ENCODE measurements around the gene CLEC16A. TPM values are rescaled to one million over a fixed set of nuclear protein-coding genes. Genes with fewer than 3 reads are reported as not detected.

Gene CLEC16A
- total and polyA plus RNA-seq, 5 donors from 2014 or later, result 11.8 to 38.9 (median 12.3) TPM

- no peaks in the 10 kb centered on the region for H3K9me3 ChIP-seq (ENCODE audit: control insufficient read depth in 2 of 2, low read length in 2 of 2)
- Mint-ChIP-seq H3K4me1 (peaks cover 0 to 44% (median 35%) of the 10 kb centered on the region in 4 donors), H3K27me3 (no peaks in the 10 kb centered on the region), H3K36me3 (peaks cover 34% of the 10 kb centered on the region), H3K4me3 (peak overlapping the region in 1 of 4 donors; percentile 60), H3K9me3 (no peaks in the 10 kb centered on the region), H3K27ac (peak overlapping the region in 2 of 3 donors; percentile 45 to 56)
- H3K27me3 ChIP-seq (ENCODE audit: control insufficient read depth, insufficient read depth, low read length), result no peaks in the 10 kb centered on the region
- ATAC-seq (ENCODE audit: low read depth in 2 of 2), result no peak
- peaks cover 24% of the 10 kb centered on the region for H3K36me3 ChIP-seq (ENCODE audit: control insufficient read depth, insufficient read depth, low read length)
- H3K4me1 ChIP-seq (ENCODE audit: control insufficient read depth, insufficient read depth, low read length, poor library complexity, severe bottlenecking), result peaks cover 23% of the 10 kb centered on the region
- no peak overlapping the region for H3K27ac ChIP-seq (ENCODE audit: insufficient read depth, low read length, poor library complexity, severe bottlenecking)
- H3K4me3 ChIP-seq (ENCODE audit: low read depth, low read length), result no peak overlapping the region
- DNase-seq, result no peak
Observed at GRCh38 chr16:11050944-11051343, 106.6 kb downstream of the CLEC16A start.

DNA sequence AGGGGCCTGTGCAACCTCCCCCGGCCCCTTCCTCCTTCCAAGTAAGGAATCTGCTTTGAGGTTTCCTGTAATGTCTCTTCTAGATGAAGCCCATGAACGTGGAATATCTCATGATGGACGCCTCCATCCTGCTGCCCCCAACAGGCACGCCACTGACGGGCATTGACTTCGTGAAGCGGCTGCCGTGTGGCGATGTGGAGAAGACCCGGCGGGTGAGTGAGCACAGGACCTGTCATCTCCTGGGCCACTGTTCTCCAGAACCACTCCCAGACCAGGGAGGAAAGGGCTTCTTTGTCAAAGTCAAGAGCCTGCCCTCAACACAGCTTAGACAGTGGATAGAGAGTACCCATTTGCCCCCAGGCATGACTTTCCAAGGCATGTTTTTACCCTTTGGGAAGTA lies 107.1 kb downstream of the CLEC16A start:
- H3K4me3 ChIP-seq (ENCODE audit: low read depth, low read length), result peak overlapping the region; percentile 72
- Mint-ChIP-seq H3K27me3 (no peaks in the 10 kb centered on the region), H3K9me3 (no peaks in the 10 kb centered on the region), H3K36me3 (peaks cover 35% of the 10 kb centered on the region), H3K4me1 (peaks cover 0 to 45% (median 35%) of the 10 kb centered on the region in 4 donors), H3K4me3 (no peak overlapping the region), H3K27ac (peak overlapping the region; percentile 45 to 94 (median 85))
- H3K4me1 ChIP-seq (ENCODE audit: control insufficient read depth, insufficient read depth, low read length, poor library complexity, severe bottlenecking), result peaks cover 23% of the 10 kb centered on the region
- DNase-seq (no peak), ATAC-seq (ENCODE audit: low read depth in 2 of 2) (no peak)
- H3K27me3 ChIP-seq (ENCODE audit: control insufficient read depth, insufficient read depth, low read length), result no peaks in the 10 kb centered on the region
- H3K36me3 ChIP-seq (ENCODE audit: control insufficient read depth, insufficient read depth, low read length), result peaks cover 23% of the 10 kb centered on the region
- no peaks in the 10 kb centered on the region for H3K9me3 ChIP-seq (ENCODE audit: control insufficient read depth in 2 of 2, low read length in 2 of 2)
- H3K27ac ChIP-seq (ENCODE audit: insufficient read depth, low read length, poor library complexity, severe bottlenecking), result peak overlapping the region; percentile 49

GRCh38 chr16:11051879-11052808 lies 107.8 kb downstream of the CLEC16A start:
- Histone ChIP-seq H3K4me3 (ENCODE audit: low read depth, low read length) (peak overlapping the region; percentile 72), H3K9me3 (ENCODE audit: control insufficient read depth in 2 of 2, low read length in 2 of 2) (no peaks in the 10 kb centered on the region), H3K27ac (ENCODE audit: insufficient read depth, low read length, poor library complexity, severe bottlenecking) (peak overlapping the region; percentile 49), H3K4me1 (ENCODE audit: control insufficient read depth, insufficient read depth, low read length, poor library complexity, severe bottlenecking) (peaks cover 23% of the 10 kb centered on the region), H3K27me3 (ENCODE audit: control insufficient read depth, insufficient read depth, low read length) (no peaks in the 10 kb centered on the region), H3K36me3 (ENCODE audit: control insufficient read depth, insufficient read depth, low read length) (peaks cover 21% of the 10 kb centered on the region)
- H3K9me3 Mint-ChIP-seq, result no peaks in the 10 kb centered on the region
- H3K36me3 Mint-ChIP-seq, result peaks cover 33% of the 10 kb centered on the region
- DNase-seq, result peak in 2 of 3 donors; percentile 11 to 96
- H3K4me3 Mint-ChIP-seq, result peak overlapping the region; percentile 34 to 86 (median 51)
- H3K4me1 Mint-ChIP-seq, result peaks cover 0 to 50% (median 35%) of the 10 kb centered on the region in 4 donors
- H3K27ac Mint-ChIP-seq, result peak overlapping the region; percentile 45 to 94 (median 85)
- ATAC-seq (ENCODE audit: low read depth in 2 of 2), result peak; percentile 80 to 86
- H3K27me3 Mint-ChIP-seq, result no peaks in the 10 kb centered on the region

DNA sequence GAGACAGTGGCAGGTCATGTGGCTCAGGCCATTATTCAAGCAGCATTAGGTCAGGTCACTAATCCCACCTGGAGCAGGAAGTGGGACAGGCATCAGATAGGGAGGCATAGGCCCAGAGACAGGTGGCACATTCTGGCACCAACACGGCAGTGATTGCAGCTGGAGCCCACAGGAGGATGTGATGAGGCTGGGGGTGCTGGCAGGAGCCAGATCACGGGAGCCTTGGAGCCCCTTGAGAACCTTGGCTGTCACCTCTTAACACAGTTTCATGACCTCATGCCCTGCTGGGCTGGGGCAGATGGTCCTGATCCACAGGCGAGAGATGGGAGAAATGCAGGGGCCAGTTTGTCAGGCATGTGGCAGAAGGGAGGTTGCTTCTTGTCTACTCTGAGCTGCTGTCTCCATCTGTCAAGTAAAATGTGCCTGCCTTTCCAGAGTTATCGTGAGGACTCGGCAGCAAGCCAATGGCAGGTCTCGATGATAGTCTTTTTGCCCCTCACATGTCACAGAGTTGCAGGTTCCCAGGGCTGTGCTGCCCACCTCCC lies 109.6 kb downstream of the CLEC16A start:
- H3K36me3 Mint-ChIP-seq, result peaks cover 17% of the 10 kb centered on the region
- H3K4me1 Mint-ChIP-seq, result peaks cover 0 to 50% (median 35%) of the 10 kb centered on the region in 4 donors
- Histone ChIP-seq H3K27me3 (ENCODE audit: control insufficient read depth, insufficient read depth, low read length) (no peaks in the 10 kb centered on the region), H3K9me3 (ENCODE audit: control insufficient read depth in 2 of 2, low read length in 2 of 2) (no peaks in the 10 kb centered on the region), H3K36me3 (ENCODE audit: control insufficient read depth, insufficient read depth, low read length) (peaks cover 10% of the 10 kb centered on the region), H3K4me1 (ENCODE audit: control insufficient read depth, insufficient read depth, low read length, poor library complexity, severe bottlenecking) (peaks cover 23% of the 10 kb centered on the region), H3K27ac (ENCODE audit: insufficient read depth, low read length, poor library complexity, severe bottlenecking) (no peak overlapping the region), H3K4me3 (ENCODE audit: low read depth, low read length) (no peak overlapping the region)
- no peak overlapping the region for H3K4me3 Mint-ChIP-seq
- H3K9me3 Mint-ChIP-seq, result no peaks in the 10 kb centered on the region
- ATAC-seq (ENCODE audit: low read depth in 2 of 2) (no peak), DNase-seq (no peak)
- H3K27ac Mint-ChIP-seq, result peak overlapping the region; percentile 38 to 91 (median 83)
- H3K27me3 Mint-ChIP-seq, result no peaks in the 10 kb centered on the region

- Mint-ChIP-seq H3K27ac (no peak overlapping the region), H3K4me1 (peaks cover 0 to 32% (median 23%) of the 10 kb centered on the region in 4 donors), H3K36me3 (peaks cover 25% of the 10 kb centered on the region), H3K4me3 (no peak overlapping the region), H3K27me3 (no peaks in the 10 kb centered on the region), H3K9me3 (no peaks in the 10 kb centered on the region)
- H3K4me3 ChIP-seq (ENCODE audit: low read depth, low read length), result no peak overlapping the region
- H3K27ac ChIP-seq (ENCODE audit: insufficient read depth, low read length, poor library complexity, severe bottlenecking), result no peak overlapping the region
- H3K27me3 ChIP-seq (ENCODE audit: control insufficient read depth, insufficient read depth, low read length), result no peaks in the 10 kb centered on the region
- peaks cover 14% of the 10 kb centered on the region for H3K4me1 ChIP-seq (ENCODE audit: control insufficient read depth, insufficient read depth, low read length, poor library complexity, severe bottlenecking)
- no peaks in the 10 kb centered on the region for H3K9me3 ChIP-seq (ENCODE audit: control insufficient read depth in 2 of 2, low read length in 2 of 2)
- ATAC-seq (ENCODE audit: low read depth in 2 of 2) (no peak), DNase-seq (no peak)
- H3K36me3 ChIP-seq (ENCODE audit: control insufficient read depth, insufficient read depth, low read length), result peaks cover 17% of the 10 kb centered on the region
Observed at GRCh38 chr16:11056090-11056992, 112.0 kb downstream of the CLEC16A start.

- Mint-ChIP-seq H3K27ac (no peak overlapping the region), H3K9me3 (no peaks in the 10 kb centered on the region)
Observed at GRCh38 chr16:11056993-11057649, 112.8 kb downstream of the CLEC16A start.

More at GRCh38 chr16:11056993-11057649, 112.8 kb downstream of the CLEC16A start:
- peaks cover 6% of the 10 kb centered on the region for H3K4me1 ChIP-seq (ENCODE audit: control insufficient read depth, insufficient read depth, low read length, poor library complexity, severe bottlenecking)
- Mint-ChIP-seq H3K4me3 (no peak overlapping the region), H3K27me3 (no peaks in the 10 kb centered on the region), H3K4me1 (peaks cover 0 to 25% (median 16%) of the 10 kb centered on the region in 4 donors), H3K36me3 (peaks cover 30% of the 10 kb centered on the region)
- H3K36me3 ChIP-seq (ENCODE audit: control insufficient read depth, insufficient read depth, low read length), result peaks cover 22% of the 10 kb centered on the region
- DNase-seq, result no peak
- H3K4me3 ChIP-seq (ENCODE audit: low read depth, low read length), result no peak overlapping the region
- no peak for ATAC-seq (ENCODE audit: low read depth in 2 of 2)
- H3K27me3 ChIP-seq (ENCODE audit: control insufficient read depth, insufficient read depth, low read length), result no peaks in the 10 kb centered on the region
- no peaks in the 10 kb centered on the region for H3K9me3 ChIP-seq (ENCODE audit: control insufficient read depth in 2 of 2, low read length in 2 of 2)
- no peak overlapping the region for H3K27ac ChIP-seq (ENCODE audit: insufficient read depth, low read length, poor library complexity, severe bottlenecking)
